ENCODE results near the gene HS6ST2.
"Not testable (repeated sequence)": the region's sequence is repeated elsewhere in the genome, so short reads cannot be mapped to it uniquely, and the experiment has no call there.

HS6ST2 gene

GRCh38 chrX:132933170-132933569 lies 25.3 kb downstream of the HS6ST2 start:
- DNase-seq, result no peak

- no peak for DNase-seq
Observed at GRCh38 chrX:132924426-132924825, 34.0 kb downstream of the HS6ST2 start.

- DNase-seq, result no peak
Observed at GRCh38 chrX:132918523-132918922, 39.9 kb downstream of the HS6ST2 start.

GRCh38 chrX:132916349-132916748 lies 42.1 kb downstream of the HS6ST2 start:
- no peak for DNase-seq

GRCh38 chrX:132909643-132910042 lies 48.8 kb downstream of the HS6ST2 start:
- DNase-seq, result no peak

GRCh38 chrX:132908891-132909290 lies 49.5 kb downstream of the HS6ST2 start:
- no peak for DNase-seq

GRCh38 chrX:132900633-132901293 lies 57.7 kb downstream of the HS6ST2 start:
- DNase-seq, result no peak

GRCh38 chrX:132887569-132887968 lies 70.9 kb downstream of the HS6ST2 start:
- no peak for DNase-seq

GRCh38 chrX:132883358-132883915 lies 75.0 kb downstream of the HS6ST2 start:
- DNase-seq, result no peak

GRCh38 chrX:132880753-132881152 lies 77.7 kb downstream of the HS6ST2 start:
- not testable (repeated sequence) for DNase-seq

GRCh38 chrX:132877954-132878536 lies 80.4 kb downstream of the HS6ST2 start:
- no peak for DNase-seq

GRCh38 chrX:132876523-132877338 lies 81.7 kb downstream of the HS6ST2 start:
- DNase-seq, result no peak

GRCh38 chrX:132875650-132876522 lies 82.5 kb downstream of the HS6ST2 start:
- DNase-seq, result no peak

GRCh38 chrX:132862562-132862961 lies 95.9 kb downstream of the HS6ST2 start:
- no peak for DNase-seq

- DNase-seq, result no peak
Observed at GRCh38 chrX:132861076-132861475, 97.4 kb downstream of the HS6ST2 start.

GRCh38 chrX:132860200-132860599 lies 98.2 kb downstream of the HS6ST2 start:
- DNase-seq, result no peak

- DNase-seq, result no peak
Observed at GRCh38 chrX:132858018-132858417, 100.4 kb downstream of the HS6ST2 start.

- DNase-seq, result no peak
Observed at GRCh38 chrX:132855780-132856341, 102.6 kb downstream of the HS6ST2 start.

GRCh38 chrX:132853040-132853439 lies 105.4 kb downstream of the HS6ST2 start:
- no peak for DNase-seq

GRCh38 chrX:132848296-132848970 lies 110.0 kb downstream of the HS6ST2 start:
- DNase-seq, result no peak

- DNase-seq, result no peak
Observed at GRCh38 chrX:132843363-132843762, 115.1 kb downstream of the HS6ST2 start.

Measured in SHP77 treated with DMSO at 0.1 percent for 48 hours (cell line).